CD4-positive, alpha-beta T cell treated with Interleukin-4 for 4 hours (primary cell): ENCODE results near the gene SORCS2.
"Not testable (repeated sequence)": the region's sequence is repeated elsewhere in the genome, so short reads cannot be mapped to it uniquely, and the experiment has no call there.

ENCODE experiments used
- DNase-seq: peaks from one replicate; pipeline ENCODE4 v3.0.0-alpha.2; 2020

Gene SORCS2

DNA sequence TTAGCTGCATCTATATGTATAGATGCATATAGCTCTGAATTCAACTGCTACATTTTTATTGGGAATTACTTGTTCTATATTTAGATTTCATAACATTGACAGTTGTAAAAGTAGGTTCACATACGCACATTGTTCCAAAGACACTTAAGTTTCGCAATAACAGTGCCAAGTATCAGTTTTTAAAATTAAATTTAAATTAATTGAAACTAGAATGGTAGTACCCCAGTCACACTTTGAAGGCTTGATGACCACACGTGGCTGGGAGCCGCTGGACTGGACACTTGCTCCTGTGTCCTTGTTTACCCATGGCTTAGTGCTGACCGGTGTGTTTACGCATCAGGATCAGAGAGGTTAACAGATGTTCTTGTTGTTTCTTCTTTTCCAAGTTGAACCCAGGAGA, 383.1 kb downstream of the SORCS2 start:
- no peak for DNase-seq

DNA sequence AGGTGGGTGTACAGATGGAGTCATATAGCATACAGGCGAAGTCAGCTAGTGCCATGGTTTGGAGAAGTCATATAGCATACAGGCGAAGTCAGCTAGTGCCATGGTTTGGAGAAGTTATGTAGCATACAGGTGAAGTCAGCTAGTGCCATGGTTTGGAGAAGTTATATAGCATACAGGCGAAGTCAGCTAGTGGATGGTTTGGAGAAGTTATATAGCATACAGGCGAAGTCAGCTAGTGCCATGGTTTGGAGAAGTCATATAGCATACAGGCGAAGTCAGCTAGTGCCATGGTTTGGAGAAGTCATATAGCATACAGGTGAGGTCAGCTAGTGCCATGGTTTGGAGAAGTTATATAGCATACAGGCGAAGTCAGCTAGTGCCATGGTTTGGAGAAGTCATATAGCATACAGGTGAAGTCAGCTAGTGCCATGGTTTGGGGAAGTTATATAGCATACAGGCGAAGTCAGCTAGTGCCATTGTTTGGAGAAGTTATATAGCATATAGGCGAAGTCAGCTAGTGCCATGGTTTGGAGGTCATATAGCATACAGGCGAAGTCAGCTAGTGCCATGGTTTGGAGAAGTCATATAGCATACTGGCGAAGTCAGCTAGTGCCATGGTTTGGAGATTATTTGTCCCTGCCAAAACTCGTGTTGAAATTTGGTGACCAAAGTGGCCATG, 385.2 kb downstream of the SORCS2 start:
- not testable (repeated sequence) for DNase-seq

DNA sequence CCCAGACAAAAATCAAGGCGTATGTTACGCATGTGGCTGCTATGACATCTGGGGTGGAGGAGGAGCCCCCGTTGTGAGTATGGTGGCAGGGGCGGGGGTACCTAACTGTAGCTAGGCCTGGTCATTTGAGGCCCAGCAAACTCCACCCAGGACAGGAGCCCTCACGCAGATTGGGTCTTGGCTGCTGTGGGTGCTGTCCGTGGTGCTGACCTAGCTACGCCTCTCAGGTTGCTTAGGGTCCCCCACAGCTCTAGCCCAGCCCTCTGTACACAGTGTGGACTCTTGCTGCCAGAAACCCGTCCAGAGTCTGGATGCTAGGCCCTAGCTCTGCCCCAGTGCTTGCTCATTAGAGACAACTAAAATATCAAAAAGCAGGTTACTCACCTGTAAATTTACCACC, 389.1 kb downstream of the SORCS2 start:
- DNase-seq: no peak

DNA sequence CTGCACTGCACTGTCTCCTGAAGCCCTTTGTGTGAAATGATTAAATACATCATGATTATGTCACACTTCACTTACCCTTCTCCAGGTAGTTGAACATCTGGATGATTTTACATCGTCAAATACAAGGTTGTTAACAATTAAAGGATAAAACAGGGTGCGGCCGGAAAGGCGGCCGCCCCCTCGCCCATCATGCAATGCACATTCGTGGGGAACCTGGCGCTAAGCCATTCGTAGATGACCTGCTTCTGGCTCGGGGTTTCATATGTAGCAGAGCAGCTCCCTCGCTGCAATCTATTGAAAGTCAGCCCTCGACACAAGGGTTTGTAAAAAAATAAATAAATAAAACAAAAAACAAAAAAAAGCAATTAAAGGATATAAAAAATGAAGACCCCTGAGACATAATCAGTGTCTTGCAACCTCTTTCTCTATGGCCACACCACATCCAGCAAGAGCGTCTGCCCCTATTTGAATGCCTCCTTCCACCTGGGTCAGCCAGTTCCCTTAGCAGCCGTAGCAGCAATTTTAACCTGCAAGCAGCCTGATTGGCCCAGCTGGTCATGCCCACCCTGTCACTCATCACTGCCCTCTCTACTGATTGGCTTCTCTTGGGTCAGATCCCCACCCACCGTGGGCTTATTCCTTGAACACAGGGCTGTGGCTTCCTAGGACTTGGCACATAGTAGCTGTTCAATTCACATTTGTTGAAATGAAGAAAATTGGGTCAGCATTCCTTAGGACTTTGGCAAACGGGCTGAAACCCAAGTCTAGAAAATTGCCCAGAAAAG, 390.2 kb downstream of the SORCS2 start:
- DNase-seq: no peak

DNA sequence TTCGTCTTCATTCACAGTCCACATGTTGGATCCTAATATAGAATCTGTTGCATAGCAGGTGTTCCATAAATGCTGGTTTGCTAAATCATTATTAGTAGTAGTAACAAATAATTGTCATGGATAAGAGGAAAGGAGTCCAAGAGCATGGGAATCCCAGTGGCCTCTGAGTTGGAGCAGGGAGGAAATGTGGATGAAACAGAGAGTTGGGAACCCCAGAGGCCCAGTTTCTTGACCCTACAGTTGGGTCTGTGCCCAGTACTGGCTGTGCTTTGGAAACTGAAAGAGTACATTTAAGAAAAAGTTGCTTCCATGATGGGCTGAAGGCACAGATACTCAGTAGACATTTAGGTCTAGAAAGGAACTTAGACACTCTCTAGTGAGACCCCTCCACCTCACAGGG, 391.8 kb downstream of the SORCS2 start:
- no peak for DNase-seq

DNA sequence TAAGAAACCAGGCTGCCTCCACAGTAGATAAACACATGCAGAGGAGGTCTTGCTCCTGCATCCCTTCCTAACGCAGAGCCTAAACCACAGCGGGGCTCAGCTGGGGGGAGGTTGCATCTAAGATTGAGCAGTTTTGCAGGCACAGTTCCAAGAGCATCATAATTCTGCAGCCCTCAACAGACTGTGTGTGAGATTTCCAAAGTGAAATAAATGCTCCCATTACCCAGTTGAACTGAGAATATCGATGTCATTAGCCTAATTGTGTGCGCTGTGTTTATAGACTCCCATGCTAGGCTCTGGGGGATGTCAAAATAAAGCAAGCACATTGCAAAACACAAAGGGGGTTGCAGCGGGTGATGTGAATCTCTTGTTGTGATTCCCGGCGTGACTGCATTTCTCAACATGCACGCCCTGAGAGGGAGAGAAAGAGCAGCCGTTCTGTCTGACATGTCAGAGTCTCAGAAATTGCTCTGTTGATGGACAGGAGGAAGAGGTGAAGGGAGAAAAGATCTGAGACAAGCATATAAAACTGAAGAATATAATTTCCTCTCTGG, 392.3 kb downstream of the SORCS2 start:
- DNase-seq: no peak

DNA sequence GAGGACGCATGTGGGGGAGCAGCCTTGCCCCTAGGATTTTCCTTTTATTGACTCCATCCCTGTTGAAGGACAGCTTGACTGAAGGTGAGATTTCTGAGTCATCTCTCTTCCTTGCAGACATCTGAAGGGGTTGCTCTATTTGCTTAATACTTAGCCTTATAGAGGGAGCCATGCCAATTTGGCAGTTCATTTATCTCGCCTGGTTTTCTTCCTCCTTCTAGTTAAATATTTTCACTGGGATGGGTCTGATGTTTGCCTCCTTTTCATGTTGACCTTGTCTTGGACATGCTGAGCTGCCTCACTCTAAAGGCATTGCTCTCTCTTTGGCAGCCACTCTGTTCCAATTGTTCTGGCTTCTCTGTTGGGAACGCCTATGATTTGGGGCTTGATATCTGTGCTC, 393.4 kb downstream of the SORCS2 start:
- DNase-seq: no peak

DNA sequence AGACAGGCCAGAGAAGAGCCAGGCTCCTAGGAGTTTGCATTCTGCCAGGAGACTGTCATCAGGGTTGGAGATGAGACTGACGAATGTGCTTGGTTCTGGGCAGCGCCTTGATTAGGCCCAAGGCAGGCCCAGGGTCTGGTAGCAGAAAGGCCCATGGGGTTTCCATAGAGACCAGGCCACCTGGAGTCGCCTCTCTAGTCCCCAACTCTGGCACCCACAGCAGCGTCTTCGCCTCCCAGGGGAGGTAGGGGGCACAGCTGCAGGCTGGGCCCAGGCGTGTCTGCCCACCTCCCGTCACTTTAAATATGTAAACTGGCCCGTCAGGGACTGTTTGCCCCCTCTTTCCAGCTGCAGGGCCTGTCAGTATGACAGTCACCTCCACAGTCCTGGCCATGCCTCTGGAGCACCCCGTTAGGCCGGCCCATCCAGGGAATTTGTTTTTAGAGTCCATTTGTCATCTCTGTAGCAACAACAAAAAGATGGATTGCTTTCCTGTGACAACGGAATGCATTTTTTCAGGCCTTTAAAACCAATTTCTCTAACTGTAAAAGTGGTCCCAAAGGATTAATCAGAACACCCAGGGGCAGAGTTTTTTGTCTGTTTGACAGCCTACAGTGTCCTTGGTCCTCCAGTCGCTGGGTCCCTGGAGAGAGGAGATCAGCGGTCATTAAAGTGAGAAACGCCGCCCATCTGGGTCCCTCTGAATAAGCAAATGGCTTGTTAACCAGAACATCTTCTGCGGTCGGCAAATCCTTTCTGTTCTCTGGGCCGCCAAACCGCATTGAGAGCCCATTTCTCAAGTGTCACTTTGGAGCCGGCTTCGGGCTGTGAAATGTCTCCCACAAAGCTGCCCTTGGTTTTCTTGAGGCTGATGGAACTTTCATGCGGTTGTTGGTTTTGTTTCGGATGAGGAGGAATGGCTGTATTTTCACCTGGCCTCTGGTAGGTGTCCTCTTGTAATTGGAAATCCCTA, 395.4 kb downstream of the SORCS2 start:
- no peak for DNase-seq

DNA sequence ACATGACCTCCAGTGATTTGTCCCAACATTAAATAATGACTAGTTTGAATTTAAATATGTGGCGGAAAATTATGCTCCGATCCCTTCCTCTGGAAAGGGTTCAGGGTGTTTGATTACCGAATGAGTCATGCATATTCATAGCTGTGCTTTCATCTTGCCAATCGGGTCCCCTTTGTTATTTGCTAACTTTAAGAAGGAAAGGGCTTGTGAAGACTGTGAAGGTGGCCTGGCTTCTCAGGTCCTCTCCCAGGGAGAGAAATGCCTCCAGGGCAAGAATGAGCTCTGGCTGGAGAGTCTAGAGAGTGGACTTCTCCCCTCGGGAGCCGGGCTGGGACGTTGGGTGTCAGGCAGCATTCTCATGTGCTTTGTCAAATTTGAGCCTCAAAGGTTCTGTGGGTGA, 397.9 kb downstream of the SORCS2 start:
- DNase-seq: no peak

DNA sequence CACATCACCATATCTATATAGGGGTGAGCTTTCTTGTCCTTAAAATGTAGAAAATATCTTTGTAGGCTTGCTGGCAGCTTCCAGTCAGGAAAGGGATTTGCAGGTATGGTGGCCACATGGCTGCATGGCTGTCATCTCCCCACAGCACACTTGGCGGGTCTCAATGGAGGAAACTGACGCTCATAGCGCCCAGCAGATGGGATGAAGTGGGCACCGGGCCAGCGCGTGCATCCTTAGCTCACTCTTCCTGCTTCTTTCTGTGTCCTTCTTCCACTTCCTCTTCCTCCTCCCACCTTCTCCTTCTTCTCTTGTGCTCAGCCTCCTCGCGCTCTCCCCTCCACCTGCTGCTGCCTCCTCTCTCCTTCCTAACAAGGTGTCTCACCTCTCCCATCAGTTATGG, 398.6 kb downstream of the SORCS2 start:
- DNase-seq: no peak

DNA sequence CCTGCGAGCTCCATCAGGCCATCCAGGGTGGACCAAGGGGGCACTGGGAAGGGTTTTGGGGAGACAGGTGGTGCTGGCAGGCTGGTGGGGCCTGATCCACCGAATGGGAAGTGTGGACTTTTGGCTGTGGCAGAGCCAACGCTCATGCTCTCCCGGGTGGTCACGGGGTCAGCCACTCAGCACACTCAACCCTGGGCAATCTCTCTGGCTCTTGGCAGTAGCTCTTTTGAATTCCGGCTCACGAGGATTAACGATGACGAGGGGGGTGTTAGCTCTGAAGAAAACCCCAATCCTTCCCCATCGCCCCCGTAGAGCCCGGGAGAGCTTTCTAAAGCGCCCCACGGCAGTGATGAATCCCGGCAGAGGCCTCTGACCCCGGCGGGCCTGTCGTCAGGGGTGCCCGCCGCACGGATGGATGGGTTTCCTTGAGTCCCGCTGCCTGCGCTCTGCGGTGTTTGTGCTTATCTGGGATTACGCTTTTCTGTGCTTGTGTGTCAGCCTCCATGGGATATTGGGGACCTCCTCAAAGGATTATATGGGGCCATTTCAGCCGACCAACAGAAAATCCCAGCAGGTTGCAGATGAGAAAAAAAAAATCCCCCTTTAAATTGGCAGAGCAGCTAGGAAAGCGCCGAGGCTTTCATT, 399.2 kb downstream of the SORCS2 start:
- DNase-seq: no peak

DNA sequence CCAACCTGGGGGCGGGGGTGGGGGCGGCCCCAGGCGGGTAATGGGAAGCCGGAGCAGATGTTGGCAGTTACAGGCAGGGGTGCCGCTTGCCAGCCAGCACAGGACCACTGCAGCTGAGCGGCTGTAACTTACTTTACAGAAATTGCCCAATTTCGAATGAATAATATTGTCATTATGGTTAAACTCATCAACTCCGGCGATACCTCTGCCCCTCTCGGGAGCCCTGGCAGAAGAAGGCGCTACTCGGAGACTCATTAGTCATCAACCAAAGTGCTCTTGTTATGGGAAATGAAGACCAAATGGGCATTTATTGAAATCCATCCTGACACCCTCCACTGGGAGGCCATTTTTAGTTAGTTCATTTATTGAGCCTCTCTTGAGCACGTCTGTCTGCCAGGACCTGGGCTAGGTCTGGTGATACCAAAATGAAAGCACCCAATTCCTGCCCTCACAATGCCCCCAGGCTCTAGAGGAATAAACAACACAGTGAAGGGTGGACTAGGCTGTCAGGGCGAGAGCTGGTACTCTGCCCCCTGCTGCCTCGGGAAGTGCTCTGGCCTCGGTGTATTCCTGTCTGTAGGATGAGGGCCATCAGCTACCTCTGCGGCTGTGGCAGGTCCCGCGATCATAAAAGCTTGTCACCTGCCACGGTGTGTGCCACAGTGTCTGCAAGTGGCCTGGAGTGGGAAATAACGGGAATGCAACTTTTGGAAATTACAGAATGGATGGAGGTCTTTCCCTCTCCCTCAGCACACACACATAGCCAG, 401.5 kb downstream of the SORCS2 start:
- DNase-seq: no peak

DNA sequence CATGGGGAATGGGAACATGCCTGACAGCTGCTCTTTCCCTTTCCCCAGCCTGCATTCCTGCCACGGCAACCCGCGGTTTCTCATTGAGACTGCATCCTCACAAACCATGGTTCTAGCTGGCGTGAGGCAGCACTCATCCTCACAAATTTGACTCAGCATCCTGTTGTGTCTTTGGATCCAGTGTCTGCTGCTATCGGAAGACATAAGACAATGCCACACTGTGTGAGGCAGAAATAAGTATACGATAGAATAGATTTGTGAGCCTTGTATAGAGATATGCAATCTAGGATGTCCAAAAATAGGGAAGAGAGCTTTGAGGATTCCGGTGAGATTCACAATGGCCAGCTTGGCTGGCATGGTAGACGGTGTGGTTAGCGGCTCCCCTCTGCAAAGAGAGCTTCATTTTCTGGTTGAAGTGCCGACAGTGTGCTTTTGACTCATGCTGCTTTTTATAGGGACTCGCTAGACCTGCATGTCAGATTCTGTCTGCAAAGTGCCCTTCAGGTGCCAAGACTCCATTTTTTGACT, 403.7 kb downstream of the SORCS2 start:
- DNase-seq: no peak

DNA sequence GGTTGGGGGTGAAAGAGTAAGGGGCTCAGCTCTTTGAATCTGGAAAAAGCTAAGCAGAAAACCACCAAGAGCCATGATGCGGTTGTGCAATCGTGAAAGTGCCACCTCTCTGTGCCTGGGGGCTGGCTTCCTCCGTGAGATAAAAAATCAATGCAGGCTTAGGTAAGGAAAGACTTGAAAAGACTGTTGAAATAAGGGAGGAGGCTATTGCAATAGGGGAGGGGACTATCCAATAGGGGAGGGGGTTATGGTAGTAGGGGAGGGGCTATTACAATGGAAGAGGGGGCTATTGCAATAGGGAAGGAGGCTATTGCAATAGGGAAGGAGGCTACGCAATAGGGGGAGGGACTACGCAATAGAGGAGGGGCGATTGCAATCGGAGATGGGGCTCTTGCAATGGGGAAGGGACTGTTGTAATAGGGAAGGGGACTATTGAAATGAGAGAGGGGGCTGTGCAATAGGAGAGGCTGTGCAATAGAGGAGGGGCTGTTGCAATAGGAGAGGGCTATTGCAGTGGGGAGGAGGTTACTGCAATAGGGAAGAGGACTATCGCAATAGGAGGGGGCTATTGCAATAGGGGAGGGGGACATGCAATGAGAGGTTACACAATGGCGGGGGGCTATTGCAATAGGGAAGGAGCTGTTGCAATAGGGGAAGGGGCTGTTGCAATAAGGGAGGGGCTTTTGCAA, 404.7 kb downstream of the SORCS2 start:
- DNase-seq: no peak

DNA sequence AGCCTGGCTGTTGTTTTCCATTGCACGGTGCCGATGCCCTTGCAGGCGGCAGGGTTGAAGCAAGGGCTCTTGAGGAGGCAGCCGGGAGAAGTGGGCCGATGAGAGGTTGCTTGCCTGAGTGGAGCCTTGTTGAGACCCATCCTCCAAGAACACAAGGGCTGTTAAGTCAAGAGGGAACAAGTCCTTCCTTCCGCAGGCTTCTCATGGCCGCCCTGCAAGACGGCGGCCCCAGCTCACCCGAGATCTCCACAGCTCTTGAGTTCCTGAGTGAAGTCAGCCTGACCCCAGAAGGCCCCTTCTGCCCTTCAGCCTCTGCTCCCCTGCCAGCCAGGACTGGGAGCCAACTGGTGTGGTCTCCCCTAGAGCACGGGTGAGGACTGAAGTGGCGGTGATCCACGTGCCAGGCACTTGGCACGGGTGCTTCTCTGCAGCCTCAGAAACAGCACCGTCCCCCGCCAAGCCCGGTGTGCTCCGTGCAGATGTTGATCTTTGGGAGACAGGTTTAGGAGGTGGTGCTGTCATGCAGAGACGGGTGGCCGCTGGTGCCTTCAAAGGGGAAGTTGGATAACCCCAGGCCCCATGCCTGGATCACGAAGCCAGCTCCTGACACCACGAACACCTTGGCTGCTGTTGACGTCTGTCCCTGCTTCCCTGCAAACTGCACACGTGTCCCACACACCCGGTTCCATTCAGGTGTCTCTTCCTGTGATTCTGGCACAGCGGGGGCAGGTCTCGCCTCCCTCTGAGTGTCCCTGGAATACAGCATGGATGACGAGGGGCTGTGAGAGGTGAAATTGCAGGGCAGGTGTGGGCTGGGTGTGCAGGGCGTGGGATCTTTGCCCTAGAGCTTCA, 406.8 kb downstream of the SORCS2 start:
- DNase-seq: no peak

DNA sequence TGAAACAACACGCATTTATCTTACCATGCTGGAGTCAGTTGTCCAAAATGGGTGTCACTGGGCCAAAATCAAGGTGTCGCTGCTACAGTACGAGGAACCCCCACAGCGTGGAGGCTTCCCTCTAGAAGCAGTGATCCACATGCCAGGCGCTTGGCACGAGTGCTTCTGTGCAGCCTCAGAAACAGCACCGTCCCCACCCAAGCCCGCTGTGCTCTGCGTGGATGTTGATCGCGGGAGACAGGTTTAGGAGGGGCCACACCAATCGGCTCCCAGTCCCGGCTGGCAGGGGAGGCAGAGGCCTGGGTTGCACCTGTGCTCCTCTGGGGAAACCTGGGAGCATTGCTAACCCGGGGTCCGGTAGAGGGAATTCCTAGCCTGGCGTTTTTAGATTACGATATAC, 407.9 kb downstream of the SORCS2 start:
- DNase-seq: no peak

DNA sequence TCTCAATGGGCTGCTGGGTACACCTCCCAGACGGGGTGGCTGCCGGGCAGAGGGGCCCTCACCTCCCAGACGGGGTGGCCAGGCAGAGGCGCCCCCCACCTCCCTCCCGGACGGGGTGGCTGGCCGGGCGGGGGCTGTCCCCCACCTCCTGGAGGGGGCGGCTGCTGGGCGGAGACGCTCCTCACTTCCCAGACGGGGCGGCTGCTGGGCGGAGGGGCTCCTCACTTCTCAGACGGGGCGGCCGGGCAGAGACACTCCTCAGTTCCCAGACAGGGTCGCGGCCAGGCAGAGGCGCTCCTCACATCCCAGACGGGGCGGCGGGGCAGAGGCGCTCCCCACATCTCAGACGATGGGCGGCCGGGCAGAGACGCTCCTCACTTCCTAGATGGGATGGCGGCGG, 409.8 kb downstream of the SORCS2 start:
- DNase-seq: not testable (repeated sequence)

DNA sequence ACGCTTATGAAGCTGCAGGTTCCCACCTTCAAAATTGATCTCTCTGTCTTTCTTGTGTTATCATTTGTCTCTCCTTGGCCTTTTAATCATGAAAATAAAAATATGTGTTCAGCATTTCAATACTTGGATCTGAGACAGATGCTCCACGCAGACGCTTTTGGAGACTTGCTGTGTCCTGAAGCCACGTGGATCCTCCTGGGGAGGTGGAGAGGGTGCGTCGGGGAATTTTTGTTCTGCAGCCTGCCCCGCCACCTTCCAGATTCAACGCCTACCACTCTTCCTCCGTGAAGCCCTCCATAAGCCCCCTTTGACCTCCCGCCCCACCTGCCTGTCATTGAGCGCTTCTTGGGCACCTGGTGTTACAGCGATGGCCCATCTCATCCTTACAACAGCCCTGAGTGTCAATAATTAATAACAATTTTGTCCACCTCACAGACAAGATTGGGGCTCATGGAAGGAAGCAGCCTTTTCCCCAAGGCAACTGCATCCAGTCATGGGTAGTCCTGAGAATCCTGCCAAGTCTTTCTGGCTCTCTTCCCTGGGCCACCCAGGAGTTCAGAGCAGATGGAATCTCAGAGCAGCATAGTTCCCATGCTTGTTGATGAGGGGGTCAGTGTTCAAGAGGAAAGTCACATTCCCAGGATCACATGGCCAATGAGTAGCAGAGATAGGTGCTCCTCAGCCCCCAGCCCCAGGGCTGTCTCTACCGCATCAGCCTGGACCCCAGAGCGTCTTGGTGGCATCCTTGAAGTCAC, 415.0 kb downstream of the SORCS2 start:
- no peak for DNase-seq

DNA sequence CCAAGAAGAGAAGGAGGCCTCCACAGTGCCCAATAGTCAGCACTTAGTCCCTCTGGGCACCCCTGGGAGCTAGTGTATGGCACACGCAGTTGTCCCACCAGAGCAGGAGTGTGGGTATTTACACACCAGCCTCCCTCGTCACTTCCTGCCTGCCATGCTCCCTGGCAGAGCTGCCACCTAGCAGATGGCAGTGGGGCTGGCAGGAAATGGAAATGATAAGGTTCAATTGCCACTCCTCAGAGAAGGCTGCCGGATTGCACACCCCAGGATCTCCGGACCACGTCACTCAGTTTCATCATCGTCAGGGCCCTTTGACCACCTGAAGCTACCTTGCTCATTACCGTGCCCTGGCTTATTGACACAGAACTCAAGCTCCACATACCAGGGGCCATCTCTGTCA, 415.7 kb downstream of the SORCS2 start:
- DNase-seq: no peak
